HEK293 (cell line): ENCODE results near the gene SLC39A11.

Experiments
- CTCF ChIA-PET: fragments of 350-600 bp; formaldehyde crosslinking; extraction: SDS; loops from one replicate; lab custom pipeline; 2021; ENCODE audit warnings: antibody characterized with exemption; lab: Yijun Ruan, JAX
- POLR2A ChIA-PET: fragments of 300-600 bp; formaldehyde crosslinking; extraction: SDS; loops from one replicate; lab custom pipeline; 2020; ENCODE audit warnings: antibody characterized with exemption, inconsistent platforms; lab: Yijun Ruan, JAX
- H3K27ac ChIP-seq: fragments of 200-500 bp; sonication (Bioruptor generic); 2 replicates; pipeline ENCODE4 v1.5.1; 2014; ENCODE audit warnings: low read depth, low read length, control low read depth, inconsistent platforms; ENCODE audit errors: extremely low read depth
- H3K36me3 ChIP-seq, 2 experiments: fragments of 200-500 bp in 1 of 2; sonication (Bioruptor generic) in 1 of 2; 1 replicate in 1 of 2; 2 replicates in 1 of 2; pipeline ENCODE4 v1.5.1; 2014 to 2017; ENCODE audit warnings: inconsistent platforms in 2 of 2, low read length in 2 of 2; ENCODE audit not compliant: control insufficient read depth in 2 of 2, insufficient read depth in 1 of 2
- H3K4me1 ChIP-seq: fragments of 200-500 bp; sonication (Bioruptor generic); 2 replicates; pipeline ENCODE4 v1.5.1; 2014; ENCODE audit warnings: mild to moderate bottlenecking, low read length, inconsistent platforms; ENCODE audit not compliant: control insufficient read depth, insufficient read depth
- H3K4me3 ChIP-seq: 2 replicates; pipeline ENCODE4 v1.5.1; 2011; ENCODE audit warnings: low read depth, mild to moderate bottlenecking, control low read depth, low read length, moderate library complexity
- H3K9me3 ChIP-seq: fragments of 200-500 bp; sonication (Bioruptor generic); 2 replicates; pipeline ENCODE4 v1.5.1; 2014; ENCODE audit warnings: low read depth, low read length, inconsistent platforms; ENCODE audit not compliant: control insufficient read depth, insufficient read depth
- GFI1B ChIP-seq: fragments of 450-650 bp; formaldehyde crosslinking; IDR thresholded peaks from 2 replicates; pipeline ENCODE4 v1.5.1; 2016; ENCODE audit warnings: missing biosample characterization, missing genetic modification characterization
- KLF10 ChIP-seq: fragments of 450-650 bp; IDR thresholded peaks from 2 replicates; pipeline ENCODE4 v1.5.1; 2018; ENCODE audit warnings: missing biosample characterization, mild to moderate bottlenecking, missing genetic modification characterization
- ZBTB10 ChIP-seq: fragments of 450-650 bp; formaldehyde crosslinking; IDR thresholded peaks from 2 replicates; pipeline ENCODE4 v1.5.1; 2016; ENCODE audit warnings: missing biosample characterization, missing genetic modification characterization
- ZBTB17 ChIP-seq: fragments of 450-650 bp; formaldehyde crosslinking; IDR thresholded peaks from 2 replicates; pipeline ENCODE4 v1.5.1; 2016; ENCODE audit warnings: missing biosample characterization, missing genetic modification characterization
- ZBTB21 ChIP-seq: fragments of 450-650 bp; formaldehyde crosslinking; IDR thresholded peaks from 2 replicates; pipeline ENCODE4 v1.5.1; 2017; ENCODE audit warnings: missing biosample characterization, missing genetic modification characterization
- ZFHX2 ChIP-seq: fragments of 450-650 bp; formaldehyde crosslinking; conservative IDR thresholded peaks from 2 replicates; pipeline ENCODE4 v1.5.1; 2016; ENCODE audit warnings: missing biosample characterization, missing genetic modification characterization
- ZIC2 ChIP-seq: fragments of 450-650 bp; formaldehyde crosslinking; IDR thresholded peaks from 2 replicates; pipeline ENCODE4 v1.5.1; 2016; ENCODE audit warnings: missing biosample characterization, missing genetic modification characterization
- ZNF132 ChIP-seq: fragments of 450-650 bp; formaldehyde crosslinking; IDR thresholded peaks from 2 replicates; pipeline ENCODE4 v1.5.1; 2017; ENCODE audit warnings: missing biosample characterization, missing genetic modification characterization, borderline replicate concordance
- ZNF148 ChIP-seq: fragments of 450-650 bp; formaldehyde crosslinking; IDR thresholded peaks from 2 replicates; pipeline ENCODE4 v1.5.0; 2017; ENCODE audit warnings: missing biosample characterization, missing genetic modification characterization, borderline replicate concordance
- ZNF16 ChIP-seq: fragments of 450-650 bp; formaldehyde crosslinking; IDR thresholded peaks from 2 replicates; pipeline ENCODE4 v1.5.1; 2016; ENCODE audit warnings: low read depth, missing biosample characterization, missing genetic modification characterization
- ZNF223 ChIP-seq: fragments of 450-650 bp; formaldehyde crosslinking; IDR thresholded peaks from 2 replicates; pipeline ENCODE4 v1.5.1; 2016; ENCODE audit warnings: missing biosample characterization, missing genetic modification characterization
- ZNF324 ChIP-seq: fragments of 450-650 bp; formaldehyde crosslinking; IDR thresholded peaks from 2 replicates; pipeline ENCODE4 v1.5.1; 2016; ENCODE audit warnings: missing biosample characterization, missing genetic modification characterization
- ZNF426 ChIP-seq: fragments of 450-650 bp; formaldehyde crosslinking; IDR thresholded peaks from 2 replicates; pipeline ENCODE4 v1.5.1; 2017; ENCODE audit warnings: missing biosample characterization, missing genetic modification characterization, mild to moderate bottlenecking, inconsistent platforms, moderate library complexity
- ZNF658 ChIP-seq: fragments of 450-650 bp; formaldehyde crosslinking; IDR thresholded peaks from 2 replicates; pipeline ENCODE4; 2016; ENCODE audit warnings: missing biosample characterization, missing genetic modification characterization
- ZNF670 ChIP-seq: fragments of 450-650 bp; formaldehyde crosslinking; IDR thresholded peaks from 2 replicates; pipeline ENCODE4 v1.5.1; 2016; ENCODE audit warnings: missing biosample characterization, missing genetic modification characterization, low read depth

SLC39A11 gene

GRCh38 chr17:72952641-72953315 lies 139.7 kb downstream of the SLC39A11 start (continued):
- TF ChIP-seq ZFHX2 (tag by site-specific recombination) = peak; percentile 92
- no peak for TF ChIP-seq ZNF223

GRCh38 chr17:72952220-72952619 lies 140.3 kb downstream of the SLC39A11 start:
- TF ChIP-seq ZIC2 (tag by site-specific recombination) (0 out of 2 replicates have a peak, but pooled peaks have one; percentile 23), ZNF132 (tag by site-specific recombination) (no peak), ZFHX2 (tag by site-specific recombination) (no peak)
- TF ChIP-seq, all 188 proteins: peak for 1
- POLR2A ChIA-PET = no interaction called here
- H3K9me3 ChIP-seq = no peaks in the 10 kb centered on the region
- no peak overlapping the region for H3K4me3 ChIP-seq
- CTCF ChIA-PET = interaction anchor here (0.7 to 1.0 kb wide), 2 partner anchors 13 to 34 kb away, joined by 3 to 7 read pairs; no protein-coding TSS in a partner anchor
- H3K36me3 ChIP-seq = no peaks in the 10 kb centered on the region
- H3K27ac ChIP-seq = no peak overlapping the region
- H3K4me1 ChIP-seq = peaks cover 6% of the 10 kb centered on the region

- Histone ChIP-seq H3K27ac (no peak overlapping the region), H3K9me3 (no peaks in the 10 kb centered on the region), H3K4me3 (no peak overlapping the region), H3K4me1 (peaks cover 6% of the 10 kb centered on the region), H3K36me3 (no peaks in the 10 kb centered on the region)
- CTCF ChIA-PET = interaction anchor here (0.7 kb wide), 1 partner anchor 36 kb away, joined by 3 read pairs; no protein-coding TSS in a partner anchor
- no peak for TF ChIP-seq ZNF658 (tag by site-specific recombination)
- no peak for TF ChIP-seq ZNF16 (tag by site-specific recombination)
- TF ChIP-seq ZNF324 (tag by site-specific recombination) = no peak
- no peak for TF ChIP-seq KLF10
- TF ChIP-seq ZNF426 (tag by site-specific recombination) = no peak
- no peak for TF ChIP-seq ZNF670 (tag by site-specific recombination)
- TF ChIP-seq ZBTB10 (tag by site-specific recombination) = no peak
- no peak for TF ChIP-seq ZBTB21
- no peak for TF ChIP-seq ZBTB17
- no peak for TF ChIP-seq GFI1B (tag by site-specific recombination)
- no peak for TF ChIP-seq ZNF148 (tag by site-specific recombination)
- POLR2A ChIA-PET = no interaction called here
Measured at GRCh38 chr17:72950242-72950931, 142.1 kb downstream of the SLC39A11 start.
